HG03064 (cell line): ENCODE results near the gene PACS1.
"Not testable (repeated sequence)": the region's sequence is repeated elsewhere in the genome, so short reads cannot be mapped to it uniquely, and the experiment has no call there.

Source experiments
- ATAC-seq: cut with Tn5 transposase; IDR thresholded peaks from one replicate; pipeline ENCODE4 v1.9.1; 2021; ENCODE audit warnings: low read depth; ENCODE audit not compliant: unreplicated experiment

PACS1 gene

DNA sequence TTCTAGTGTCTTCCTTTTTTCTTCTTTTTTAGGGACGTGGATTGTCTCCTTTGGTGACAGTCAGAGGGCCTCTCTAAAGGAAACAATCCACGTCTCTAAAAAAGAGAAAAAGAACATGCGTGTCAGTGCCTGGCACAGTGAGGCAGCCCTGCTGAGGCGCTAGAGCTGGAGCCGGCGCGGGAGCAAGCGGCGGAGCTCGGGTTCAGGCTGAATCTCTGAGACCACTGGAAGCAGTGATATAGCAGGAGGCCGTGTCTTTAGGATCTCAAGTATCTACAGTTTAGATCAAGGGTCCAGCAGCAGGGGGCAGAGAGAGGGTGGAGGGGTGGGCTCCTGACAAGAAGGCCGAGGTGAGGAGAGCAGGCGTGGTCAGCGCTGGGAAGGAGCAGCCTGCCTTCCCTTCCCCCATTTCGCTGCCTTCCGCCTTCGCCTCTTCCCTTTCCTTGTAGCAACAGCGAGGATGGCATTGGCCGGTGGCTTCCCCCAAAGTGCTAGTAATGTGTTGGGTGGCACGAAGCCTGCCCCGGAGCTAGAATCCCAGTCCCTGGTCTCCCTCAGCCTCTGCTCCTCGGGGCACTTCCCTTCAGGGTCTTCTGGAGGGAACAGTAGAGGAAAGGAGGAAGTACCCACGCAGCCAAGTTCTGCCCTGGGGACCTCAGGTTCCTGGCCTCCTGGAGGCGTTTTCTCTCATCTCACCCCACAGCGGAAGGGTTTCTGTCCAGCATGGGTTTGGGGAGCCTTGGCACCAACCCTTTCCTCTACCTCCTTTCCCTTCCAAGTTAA is 170.1 kb downstream of the PACS1 start:
- no peak for ATAC-seq

DNA sequence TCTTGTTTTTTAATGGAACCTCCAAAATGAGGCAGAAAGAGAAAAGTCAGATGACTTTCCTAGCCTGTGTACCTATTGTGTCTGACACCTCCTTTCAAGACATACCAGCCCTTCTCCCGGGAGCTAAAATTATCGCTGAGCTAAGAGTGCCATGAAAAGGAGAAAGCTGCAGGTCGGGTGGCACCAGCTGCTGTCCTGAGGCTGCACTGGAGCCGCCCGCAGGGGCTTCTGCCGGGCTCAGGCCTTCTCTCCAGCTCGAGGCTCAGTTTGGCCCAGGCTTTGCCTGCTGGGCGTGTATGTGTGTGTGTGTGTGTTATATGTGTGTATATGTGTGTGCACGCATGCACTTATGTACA is 170.7 kb downstream of the PACS1 start:
- ATAC-seq = no peak

DNA sequence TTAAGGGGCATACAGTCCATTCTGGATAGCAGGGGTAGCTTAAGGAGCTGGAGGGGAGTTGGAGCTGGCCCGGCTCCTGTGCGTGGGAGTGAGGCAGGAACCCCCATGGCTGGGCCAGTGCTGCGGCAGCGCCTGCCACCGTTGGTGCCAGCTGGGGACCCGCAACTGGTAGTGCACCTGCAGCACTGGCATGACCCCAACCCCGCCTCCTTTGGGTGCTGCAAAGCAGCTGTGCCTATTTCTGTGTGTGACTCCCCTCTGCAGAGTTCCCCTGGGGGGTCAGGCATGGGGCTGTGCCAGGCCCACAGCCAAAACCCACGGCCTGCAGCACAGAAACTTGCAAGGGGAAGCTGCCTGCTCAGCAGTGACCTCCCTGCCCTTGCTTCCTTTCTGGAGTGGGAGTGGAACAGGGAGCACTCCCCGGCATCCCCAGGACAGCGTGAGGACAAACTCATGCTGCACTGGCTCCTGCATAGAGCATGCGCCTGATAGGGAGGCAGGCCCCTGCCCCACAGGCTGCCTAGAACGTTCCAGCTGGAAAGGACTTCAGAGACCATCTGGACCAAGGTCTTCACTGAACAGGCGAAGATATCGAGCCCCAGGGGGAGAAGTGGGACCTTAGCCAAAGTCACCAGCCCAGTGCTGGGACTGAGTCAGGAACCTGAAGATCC is 172.2 kb downstream of the PACS1 start:
- ATAC-seq = no peak

DNA sequence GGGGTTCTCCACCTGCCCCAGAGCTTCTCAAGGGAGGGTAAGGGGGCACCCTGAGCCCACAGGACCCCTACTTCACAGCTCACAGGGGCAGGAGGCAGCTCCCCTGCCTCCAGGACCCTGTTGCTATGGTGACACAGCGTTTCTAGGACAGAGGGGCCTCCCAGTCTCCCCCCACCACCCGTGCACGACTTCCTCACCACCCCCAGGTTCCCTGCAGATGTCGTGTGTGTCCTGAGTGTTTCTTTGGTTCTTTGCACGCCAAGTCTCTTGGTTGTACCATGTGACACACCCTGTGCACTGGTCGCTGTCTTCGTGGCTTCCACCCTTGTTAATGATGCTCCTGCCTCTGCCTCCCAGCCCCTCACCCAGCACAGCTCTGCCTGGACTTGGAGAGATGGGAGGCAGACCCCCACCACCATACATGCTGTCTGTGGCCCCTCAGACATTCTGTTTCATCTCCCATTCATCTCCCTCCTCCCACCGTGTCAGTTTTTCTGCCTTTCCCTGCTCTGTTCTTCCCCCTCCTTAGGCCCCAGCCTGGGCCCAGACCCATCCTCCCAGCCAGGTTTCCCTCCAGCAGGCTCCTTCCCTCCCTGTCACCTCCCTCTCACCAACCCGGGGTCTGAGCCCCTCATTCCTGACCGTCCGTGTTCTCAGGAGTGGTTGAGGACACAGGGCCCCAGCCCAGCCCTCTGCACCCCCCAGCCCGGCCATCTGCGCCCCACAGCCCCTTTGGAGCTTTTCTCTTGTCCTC is 173.9 kb downstream of the PACS1 start:
- ATAC-seq = no peak

DNA sequence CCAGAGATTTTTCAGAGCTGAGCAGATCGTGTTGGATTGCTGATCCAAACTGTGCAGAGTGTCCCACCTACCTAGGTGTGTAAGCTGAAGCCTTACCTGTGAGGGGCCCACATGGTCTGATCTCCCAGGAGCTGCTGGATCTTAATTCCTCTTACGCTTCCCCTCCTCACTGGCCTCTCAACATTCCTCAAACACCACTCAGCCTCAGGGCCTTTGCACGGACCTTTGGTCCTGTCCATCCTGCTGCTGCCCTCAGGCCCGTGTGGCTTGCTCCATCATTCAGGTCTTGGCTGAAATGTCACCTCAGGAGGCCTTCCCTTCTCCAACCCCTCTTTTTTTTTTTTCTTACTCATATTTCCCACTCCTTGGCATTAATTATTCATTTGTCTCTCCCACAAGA is 177.2 kb downstream of the PACS1 start:
- no peak for ATAC-seq

DNA sequence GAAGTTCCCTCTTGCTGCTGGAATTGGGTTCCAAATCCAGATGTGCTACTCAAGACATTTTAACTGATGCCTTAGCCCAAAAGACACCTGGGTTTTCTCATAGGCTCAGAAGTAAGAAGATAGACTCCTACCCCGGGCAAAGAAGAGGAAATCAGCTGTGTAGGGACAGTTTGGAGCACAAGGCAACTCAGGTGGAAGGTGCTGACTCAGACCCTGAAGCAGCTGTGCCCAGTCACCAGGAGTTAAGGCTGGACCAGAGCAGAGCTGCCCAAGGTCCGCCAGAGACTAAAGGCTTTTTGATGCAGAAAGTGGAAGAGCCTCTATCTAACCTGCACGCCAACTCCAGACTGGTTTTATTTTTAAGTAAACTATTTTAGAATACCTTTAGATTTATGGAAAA is 177.7 kb downstream of the PACS1 start:
- ATAC-seq = no peak

DNA sequence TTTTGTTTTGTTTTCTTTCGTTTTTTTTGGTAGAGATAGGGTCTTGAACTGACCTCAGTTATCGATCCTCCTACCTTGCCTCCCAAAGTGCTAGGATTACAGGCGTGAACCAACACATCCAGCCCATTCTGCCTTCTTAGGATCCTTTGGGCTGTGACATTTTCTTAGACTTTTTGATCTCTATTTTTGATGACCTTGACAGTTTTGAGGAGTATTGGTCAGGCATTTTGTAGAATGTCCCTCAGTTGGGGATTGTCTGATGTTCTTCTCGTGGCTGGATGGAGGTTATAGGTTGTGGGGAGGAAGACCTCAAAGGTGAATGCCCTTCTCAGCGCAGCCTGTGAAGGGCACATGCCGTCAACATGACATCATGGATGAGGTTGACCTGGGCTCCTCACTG is 178.8 kb downstream of the PACS1 start:
- no peak for ATAC-seq

DNA sequence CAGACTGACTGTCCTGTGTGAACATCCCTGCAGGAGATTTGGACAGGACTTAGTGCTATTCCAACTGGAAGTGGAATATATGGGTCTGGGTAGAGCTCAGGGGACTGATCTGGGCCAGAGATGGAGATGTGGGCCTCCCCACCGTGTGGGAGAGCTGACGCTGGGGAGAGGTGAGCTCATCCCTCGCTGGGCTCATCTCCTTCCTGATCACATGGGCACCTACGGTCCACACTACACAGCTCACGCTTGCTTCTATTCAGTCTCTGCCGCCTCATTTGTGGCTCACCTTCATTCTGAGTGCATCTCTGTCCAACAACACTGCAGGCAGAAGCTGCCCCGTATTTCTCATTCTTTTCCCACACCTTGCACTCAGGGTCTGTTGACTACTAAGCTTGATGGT is 181.7 kb downstream of the PACS1 start:
- ATAC-seq = no peak

DNA sequence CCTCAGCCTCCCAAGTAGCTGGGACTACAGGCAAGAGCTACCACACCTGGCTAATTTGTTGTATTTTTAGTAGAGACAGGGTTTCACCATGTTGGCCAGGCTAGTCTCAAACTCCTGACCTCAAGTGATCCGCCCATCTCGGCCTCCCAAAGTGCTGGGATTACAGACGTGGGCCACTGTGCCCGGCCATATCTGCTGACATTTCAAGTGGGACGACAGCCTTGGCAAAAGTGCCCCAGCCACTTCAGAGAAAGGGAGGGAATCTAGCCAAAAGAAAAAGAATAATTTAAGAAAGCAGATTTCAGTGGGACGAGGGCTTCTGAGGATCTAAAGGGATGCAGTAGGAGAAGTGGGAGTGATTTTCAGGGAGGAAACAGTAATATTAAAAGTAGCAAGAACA is 183.0 kb downstream of the PACS1 start:
- not testable (repeated sequence) for ATAC-seq

DNA sequence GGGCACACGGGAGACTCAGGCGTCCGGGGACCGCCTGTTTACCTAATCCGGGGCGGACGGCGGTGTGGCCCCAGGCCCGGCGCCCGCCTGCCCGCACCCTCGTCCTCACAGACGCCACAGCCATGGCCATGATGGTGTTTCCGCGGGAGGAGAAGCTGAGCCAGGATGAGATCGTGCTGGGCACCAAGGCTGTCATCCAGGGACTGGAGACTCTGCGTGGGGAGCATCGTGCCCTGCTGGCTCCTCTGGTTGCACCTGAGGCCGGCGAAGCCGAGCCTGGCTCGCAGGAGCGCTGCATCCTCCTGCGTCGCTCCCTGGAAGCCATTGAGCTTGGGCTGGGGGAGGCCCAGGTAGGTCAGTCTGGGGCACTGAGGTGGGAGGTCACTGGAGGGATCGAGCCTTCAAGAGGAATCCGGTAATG is 188.4 kb downstream of the PACS1 start:
- no peak for ATAC-seq

DNA sequence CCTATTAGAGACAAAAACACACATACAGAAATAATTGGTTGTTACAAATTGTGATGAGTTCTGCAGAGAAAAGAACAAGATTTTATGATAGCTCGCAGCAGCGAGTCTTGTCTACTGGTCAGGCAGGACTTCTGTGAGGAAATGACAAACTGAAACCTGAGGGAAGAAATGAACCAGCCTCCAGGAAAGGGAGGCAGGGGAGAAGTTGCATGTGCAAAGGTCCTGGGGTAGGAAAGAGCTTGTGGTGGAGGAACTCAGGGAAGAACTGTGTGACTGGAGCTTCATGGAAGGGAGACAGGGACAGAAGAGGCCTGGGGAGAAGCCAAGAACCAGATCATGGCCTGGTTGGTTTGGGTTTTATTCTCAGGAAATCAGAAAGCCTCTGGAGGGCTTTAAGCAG is 189.2 kb downstream of the PACS1 start:
- ATAC-seq = no peak

DNA sequence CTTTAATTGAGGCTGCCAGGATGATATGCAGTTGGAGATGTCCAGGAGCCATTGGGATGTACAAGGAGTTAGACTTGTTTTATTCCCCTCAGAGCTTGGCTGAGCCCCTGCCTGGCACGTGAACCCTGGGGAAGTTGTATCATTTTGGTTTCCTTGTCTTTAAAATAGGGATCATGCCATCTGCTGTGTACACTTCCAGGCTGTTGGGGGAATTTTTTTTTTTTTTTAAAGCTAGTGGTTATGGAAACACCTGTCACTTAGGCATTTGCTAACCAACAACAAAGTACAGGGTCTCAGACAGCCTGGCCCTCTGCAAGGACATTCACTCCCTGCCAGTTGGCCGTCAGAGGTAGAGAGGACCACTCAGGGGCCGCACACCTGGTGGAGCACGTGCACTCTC is 189.9 kb downstream of the PACS1 start:
- no peak for ATAC-seq

DNA sequence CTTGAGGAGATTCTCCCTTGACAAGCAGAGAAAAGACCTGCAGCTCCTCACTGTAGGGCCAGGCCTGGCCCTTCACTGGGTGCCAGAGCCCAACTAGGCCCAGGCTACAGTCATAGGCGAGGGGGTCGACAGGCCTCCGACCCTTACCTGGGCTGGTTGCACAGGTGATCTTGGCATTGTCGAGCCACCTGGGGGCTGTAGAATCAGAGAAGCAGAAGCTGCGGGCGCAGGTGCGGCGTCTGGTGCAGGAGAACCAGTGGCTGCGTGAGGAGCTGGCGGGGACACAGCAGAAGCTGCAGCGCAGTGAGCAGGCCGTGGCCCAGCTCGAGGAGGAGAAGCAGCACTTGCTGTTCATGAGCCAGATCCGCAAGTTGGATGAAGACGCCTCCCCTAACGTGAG is 191.5 kb downstream of the PACS1 start:
- ATAC-seq = no peak

DNA sequence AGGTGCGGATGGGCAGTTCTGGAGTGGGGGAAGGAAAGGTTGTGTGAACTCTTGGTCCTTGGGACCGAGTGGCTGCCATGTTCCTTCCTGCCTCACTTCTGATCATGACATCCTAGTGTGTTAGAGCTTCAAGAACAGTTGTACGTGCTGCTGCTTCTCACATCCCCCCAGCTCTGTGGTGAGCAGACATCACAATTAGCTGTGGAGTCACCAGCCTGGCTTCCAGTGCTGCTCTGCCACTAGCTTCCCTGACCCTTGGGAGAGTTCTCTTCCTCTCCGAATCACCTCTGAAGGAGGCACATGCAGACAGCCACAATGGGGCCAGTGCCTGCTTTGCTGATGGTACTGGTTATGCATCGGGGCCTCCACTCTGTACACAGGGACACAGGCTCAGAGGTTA is 192.1 kb downstream of the PACS1 start:
- no peak for ATAC-seq

DNA sequence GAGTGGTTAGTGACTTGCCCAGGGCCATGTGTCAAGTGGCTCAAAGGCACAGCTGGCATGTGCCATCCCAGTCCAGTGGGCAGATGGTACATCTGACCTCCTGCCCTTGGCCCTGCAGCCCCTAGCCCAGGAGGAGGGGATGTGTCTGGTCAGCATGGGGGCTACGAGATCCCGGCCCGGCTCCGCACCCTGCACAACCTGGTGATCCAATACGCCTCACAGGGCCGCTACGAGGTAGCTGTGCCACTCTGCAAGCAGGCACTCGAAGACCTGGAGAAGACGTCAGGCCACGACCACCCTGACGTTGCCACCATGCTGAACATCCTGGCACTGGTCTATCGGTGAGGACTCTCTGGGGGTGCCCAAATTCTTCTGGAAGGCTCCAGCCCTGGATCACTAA is 192.6 kb downstream of the PACS1 start:
- ATAC-seq = no peak

DNA sequence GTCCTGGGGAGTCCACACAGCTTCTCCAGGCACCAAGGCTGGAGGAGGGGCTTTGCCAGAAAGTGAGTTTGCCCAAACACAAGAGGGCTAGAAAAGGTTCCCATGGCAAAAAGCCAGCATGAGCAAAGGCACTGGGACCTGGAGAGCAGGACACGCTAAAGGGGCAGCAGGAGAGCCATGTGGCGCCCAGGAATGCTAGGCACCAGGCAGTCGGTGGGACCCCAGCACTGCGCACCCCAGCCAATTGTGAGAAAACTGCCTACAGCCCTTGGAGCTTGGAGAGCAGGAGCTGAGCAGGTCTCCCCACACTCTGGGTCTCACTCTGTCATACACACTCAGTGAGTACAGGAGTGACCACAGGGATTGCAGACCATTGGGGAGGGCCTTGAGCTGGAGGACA is 193.2 kb downstream of the PACS1 start:
- no peak for ATAC-seq

DNA sequence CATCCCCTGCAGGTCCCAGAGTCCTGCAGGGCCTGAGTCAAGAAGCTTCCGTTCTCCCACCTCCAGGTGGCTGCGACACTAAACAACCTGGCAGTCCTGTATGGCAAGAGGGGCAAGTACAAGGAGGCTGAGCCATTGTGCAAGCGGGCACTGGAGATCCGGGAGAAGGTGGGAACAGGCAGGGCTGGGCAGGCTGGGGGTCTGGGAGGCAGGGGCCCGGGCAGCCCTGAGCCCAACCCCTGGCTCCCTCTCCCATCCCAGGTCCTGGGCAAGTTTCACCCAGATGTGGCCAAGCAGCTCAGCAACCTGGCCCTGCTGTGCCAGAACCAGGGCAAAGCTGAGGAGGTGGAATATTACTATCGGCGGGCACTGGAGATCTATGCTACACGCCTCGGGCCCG is 193.7 kb downstream of the PACS1 start:
- ATAC-seq = no peak

DNA sequence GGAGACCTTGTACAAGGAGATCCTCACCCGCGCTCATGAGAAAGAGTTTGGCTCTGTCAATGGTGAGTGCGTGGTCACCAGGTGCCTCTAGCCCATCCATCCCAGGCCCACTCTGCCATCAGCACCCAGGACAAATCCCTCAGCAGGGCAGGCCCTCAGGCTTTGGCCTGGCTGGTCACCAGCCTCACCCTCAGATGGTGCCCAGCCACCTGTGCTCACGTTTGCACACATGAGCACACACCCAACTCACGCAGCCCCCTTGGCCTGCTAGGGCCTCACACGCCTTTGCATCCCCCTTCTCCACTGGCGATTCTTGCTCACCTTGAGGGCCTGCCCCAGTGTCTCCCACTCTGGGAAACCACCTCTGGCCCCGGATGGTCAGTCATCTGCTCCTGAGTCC is 194.3 kb downstream of the PACS1 start:
- no peak for ATAC-seq

DNA sequence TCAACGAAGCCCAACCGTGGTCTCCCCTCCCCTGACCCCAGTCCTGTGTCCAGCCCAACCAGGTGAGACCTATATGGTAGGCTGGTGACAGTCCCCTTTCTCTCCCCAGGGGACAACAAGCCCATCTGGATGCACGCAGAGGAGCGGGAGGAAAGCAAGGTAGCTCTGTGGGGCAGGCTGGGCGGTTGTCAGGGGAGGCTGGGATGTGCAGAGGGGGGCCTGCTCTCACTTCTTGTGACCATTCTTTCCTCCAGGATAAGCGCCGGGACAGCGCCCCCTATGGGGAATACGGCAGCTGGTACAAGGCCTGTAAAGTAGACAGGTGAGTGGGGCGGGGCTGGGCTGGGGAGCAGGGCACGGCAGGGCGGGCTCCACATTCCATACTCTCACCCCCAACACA is 194.8 kb downstream of the PACS1 start:
- ATAC-seq = no peak

DNA sequence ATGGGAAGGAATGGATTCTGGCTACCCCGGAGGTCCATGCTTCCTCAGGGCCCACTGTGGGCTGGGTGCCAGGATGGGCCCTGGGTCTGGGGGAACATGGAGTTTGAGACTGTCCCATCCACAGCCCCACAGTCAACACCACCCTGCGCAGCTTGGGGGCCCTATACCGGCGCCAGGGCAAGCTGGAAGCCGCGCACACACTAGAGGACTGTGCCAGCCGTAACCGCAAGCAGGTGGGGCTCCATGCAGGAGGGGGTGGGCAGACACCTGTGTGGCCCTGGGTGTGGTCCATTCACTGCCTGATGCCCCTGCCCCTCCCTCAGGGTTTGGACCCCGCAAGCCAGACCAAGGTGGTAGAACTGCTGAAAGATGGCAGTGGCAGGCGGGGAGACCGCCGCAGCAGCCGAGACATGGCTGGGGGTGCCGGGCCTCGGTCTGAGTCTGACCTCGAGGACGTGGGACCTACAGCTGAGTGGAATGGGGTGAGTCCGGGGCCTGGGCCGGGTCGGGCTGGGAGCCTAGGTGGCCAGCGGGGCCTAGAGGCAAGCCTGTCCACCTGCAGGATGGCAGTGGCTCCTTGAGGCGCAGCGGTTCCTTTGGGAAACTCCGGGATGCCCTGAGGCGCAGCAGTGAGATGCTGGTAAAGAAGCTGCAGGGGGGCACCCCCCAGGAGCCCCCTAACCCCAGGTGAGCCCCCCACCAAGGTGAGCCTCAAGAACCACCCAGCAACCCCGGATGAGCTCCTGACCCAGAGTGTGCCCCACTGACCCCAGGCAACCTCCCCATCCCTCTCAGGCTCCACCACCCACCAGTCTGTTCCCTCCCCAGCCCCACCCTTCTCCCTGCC is 195.7 kb downstream of the PACS1 start:
- ATAC-seq = no peak
